Cardiac septum (tissue), 1 donor: ENCODE data around the gene APPL2. TPM values are rescaled to one million over a fixed set of nuclear protein-coding genes. Genes with fewer than 3 reads are reported as not detected.

Experiments used
- DNase-seq: peaks from one replicate; pipeline ENCODE4 v3.0.0-alpha.2; 2020; ENCODE audit warnings: low spot score
- intact Hi-C: fragments of 100-400 bp; cut with DNase I; formaldehyde crosslinking; loops from one replicate; pipeline ENCODE4 v1.14.0; 2022
- long read RNA-seq: library from polyadenylated mRNA; unstranded; transcript quantifications from one replicate; pipeline ENCODE4 v2.0.0, GENCODE V29; 2021
- total RNA-seq: library from RNA; stranded (reverse); fragmentation: NEBNext Ultra II Directional; extraction: Animal tissue kit (Norgen Biotek cat#: 25700); gene quantifications from one replicate; pipeline ENCODE4 v1.2.1, GENCODE V29; 2021
- donor health status: DM: no; HTN: no; CAD: no.

The APPL2 gene, protein sequence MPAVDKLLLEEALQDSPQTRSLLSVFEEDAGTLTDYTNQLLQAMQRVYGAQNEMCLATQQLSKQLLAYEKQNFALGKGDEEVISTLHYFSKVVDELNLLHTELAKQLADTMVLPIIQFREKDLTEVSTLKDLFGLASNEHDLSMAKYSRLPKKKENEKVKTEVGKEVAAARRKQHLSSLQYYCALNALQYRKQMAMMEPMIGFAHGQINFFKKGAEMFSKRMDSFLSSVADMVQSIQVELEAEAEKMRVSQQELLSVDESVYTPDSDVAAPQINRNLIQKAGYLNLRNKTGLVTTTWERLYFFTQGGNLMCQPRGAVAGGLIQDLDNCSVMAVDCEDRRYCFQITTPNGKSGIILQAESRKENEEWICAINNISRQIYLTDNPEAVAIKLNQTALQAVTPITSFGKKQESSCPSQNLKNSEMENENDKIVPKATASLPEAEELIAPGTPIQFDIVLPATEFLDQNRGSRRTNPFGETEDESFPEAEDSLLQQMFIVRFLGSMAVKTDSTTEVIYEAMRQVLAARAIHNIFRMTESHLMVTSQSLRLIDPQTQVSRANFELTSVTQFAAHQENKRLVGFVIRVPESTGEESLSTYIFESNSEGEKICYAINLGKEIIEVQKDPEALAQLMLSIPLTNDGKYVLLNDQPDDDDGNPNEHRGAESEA
- 15.6 TPM for total RNA-seq
- long read RNA-seq, transcript APPL2-201 (21 exons, 3,239 nt): major isoform, 23 of 47 reads
- long read RNA-seq, partial matches to known transcripts: 4 of 47 reads
- long read RNA-seq, other reads (novel, unspliced or antisense): 20 of 47 reads

DNA sequence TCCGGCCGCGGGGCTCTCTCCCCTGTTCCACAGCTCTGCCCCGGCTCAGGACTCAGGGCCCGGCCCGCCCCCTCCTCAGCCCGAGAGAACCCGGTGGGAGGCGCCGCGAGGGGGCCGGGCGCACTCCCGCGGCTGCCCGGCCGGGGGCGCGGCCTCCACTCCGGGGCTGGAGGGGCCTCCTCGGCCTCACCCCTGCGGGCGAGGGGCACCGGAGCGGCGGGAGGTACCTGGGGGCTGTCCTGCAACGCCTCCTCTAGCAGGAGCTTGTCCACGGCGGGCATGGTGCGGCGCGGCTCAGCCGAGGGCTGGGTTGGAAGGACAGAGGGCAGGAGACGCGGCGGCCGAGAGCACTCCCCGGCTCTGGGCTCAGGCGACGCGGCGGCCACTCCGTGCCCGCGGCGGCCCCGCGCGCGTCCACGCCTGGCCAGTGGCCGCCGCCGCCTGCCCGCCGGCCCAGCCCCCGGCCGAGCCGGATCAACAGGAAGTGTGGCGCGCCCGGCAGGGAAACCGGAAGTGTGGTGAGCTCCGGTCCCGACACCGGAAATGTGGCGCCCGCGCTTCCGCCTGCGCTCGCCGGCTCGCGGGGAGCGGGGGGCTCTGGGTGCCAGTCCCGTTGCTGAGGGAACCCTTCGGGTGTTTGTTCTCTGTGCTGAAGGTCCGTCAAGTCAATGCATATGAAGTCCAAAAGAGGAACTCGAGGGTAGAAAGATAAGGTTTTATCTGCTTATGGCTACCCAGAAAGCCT, at the start of gene APPL2:
TSS of gene APPL2 (minus strand) at position 443 of the 745 bp plus-strand sequence. CDS start at position 281, 162 bp downstream.
- DNase-seq: peak; percentile 95
- intact Hi-C loops: loop anchor here (5.0 kb wide), 1 partner anchor 856 kb away; no protein-coding TSS in a partner anchor

DNA sequence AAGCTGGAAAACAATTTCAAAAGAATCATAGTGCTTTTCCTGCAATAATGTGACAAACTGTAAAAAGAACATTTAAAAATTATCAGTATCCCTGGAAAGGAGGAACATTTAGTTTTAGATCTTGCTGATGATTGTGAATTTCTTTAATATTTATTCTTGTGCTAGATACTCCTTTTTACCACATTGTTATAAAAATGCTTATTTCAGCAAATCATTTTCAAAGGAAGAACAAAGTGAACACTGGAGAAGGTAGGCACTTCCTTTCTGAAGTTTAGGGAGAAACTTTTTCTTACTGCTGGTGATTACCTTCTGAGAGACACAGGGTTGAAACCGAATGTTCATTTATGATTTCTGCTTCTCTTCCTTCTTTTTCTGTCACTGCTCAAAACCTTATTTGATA, 49.4 kb upstream of the APPL2 start:
- intact Hi-C loops: no loop called here
- no peak for DNase-seq

DNA sequence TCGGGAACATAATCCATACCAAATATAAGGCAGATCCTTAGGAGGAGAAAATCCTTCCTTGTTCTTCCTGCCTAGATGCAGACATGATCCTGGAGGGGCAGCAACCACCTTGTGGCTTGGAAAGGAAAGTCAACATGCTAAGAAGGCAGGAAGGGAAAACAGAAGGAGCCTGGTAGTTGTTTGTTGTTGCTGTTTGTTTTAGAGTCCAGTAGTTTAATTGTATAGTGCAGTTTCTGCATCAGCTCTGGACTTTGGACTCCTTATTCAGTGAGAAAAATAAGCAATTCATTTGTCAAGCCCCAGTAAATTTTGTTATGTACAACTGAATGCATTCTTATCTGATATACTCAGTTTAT, 45.7 kb upstream of the APPL2 start:
- intact Hi-C loops: no loop called here
- DNase-seq: no peak

DNA sequence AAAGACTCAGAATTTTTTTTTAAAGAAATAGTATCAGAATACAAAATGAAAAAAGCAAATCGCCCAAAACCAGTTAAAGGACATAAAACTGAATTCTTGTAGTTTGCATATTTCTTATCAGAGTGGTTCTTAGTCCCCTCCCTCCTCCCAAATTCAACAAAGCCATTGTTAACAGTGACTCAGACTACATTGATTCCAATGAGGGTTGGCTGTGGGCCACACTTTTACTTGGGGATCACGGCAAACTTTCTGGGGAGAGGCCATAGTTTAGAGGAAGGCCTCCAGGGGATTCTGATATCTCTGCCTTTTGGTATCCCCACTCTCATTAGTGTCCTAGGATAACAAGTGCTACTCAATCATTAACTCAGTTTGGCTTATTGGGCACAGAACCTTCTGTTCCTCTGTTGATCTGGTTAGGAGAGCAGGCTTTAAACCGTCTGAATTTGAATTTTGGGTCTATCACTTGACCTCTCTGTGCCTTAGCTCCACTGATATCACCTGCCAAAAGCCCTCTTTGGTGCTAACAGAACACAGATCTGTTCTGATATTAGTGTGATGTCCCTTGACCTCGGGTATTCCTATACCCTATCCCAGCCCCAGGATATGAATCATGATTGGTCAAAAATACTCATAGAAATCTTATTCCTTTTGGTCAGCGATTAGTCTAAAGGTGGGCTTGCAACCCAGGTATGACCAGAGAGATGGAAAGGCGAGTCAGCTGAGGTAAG, 45.2 kb upstream of the APPL2 start:
- no peak for DNase-seq
- intact Hi-C loops: no loop called here

DNA sequence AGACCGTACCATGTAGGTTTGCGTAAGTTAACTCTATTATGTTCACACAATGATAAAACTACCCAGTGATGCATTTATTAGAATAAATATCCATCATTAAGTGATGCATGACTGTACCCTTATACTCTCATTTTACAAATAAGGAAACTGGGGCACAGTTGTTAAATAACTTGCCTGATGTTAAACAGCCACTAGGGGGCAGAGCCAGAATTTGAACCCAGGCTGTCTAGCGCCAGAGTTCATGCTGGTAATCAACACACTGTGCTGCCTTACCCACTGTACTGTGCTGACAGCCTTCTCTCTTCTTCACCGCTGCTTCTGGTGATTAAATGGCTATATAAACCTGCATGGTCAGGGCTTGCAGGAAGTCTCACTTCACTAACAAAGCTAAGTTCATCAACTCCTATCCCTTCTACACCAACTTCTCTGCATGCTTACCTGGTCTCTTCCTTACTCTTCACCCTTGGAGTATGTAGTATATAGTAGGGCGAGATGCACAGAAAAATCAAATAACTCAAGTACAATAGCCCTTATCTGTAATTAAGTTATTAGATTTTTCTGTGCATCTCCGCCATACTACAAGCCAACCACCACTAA, 43.6 kb upstream of the APPL2 start:
- DNase-seq: no peak

DNA sequence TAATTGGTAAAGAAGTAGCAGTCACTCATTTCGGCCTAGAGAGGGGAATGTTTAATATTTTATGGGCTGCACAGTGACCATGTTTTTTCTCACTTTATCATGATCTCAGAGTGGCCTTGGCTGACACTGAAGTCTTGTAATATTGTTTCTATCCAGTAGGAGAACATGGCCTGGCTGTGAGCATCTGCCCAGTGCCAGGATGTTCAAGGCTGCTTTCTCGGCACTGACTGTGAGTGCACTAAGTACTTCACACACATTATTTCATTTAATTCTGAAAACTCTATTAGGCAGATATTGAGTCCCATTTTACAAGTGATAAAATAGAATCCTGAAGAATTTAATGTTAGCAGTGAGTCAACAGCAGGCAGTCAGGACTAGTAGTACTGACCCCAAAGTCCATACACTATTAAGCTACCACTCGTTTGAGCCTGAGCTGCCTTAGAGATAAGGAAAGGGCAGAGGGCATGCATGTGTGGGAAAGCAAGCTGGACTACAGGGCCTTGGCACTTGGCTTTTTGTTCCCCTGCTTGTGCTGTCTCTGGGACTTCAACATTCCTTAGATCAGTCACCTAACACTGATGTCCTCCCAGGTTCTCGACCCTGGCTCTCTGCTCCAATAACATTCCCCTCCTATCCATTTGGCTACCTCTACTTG, 42.2 kb upstream of the APPL2 start:
- no peak for DNase-seq
- intact Hi-C loops: loop anchor here (5.0 kb wide), 1 partner anchor 104 kb away; no protein-coding TSS in a partner anchor

More for the DNA sequence above, 43.6 kb upstream of the APPL2 start:
- intact Hi-C loops: loop anchor here (5.0 kb wide), 1 partner anchor 103 kb away; no protein-coding TSS in a partner anchor

DNA sequence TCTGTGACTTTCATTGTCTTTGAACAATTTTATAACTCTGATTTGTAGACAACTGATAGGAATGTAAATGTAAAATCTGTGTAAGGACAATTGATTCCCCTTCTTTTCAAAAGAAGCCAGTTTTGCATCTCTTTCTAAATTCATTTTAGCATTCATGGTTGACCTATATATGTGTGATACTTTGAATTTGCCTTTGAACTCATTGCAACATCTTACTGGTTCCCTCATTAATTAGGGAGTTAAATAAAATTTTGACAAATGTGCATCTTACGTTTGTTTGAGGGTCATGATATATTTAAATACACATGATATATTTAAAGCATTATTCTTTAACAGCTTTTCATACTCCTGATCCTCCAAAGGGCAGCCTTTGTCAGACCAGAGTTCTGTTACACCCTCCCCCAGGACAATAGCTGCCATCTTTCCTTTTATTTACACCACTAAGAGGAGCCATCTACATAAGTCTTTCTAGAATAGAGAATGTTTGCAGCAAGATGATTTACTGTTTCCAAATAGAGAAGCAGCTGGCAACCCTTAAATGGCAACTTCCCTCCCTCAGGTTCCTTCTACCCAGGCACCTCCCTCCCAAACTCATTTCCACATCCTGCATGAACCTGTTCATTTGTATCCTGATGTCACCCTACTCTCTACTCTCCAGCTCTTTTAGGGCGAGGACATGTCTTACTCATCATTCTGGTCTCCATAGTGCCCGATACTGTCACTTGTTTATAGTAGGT, 40.2 kb upstream of the APPL2 start:
- DNase-seq: no peak
- intact Hi-C loops: loop anchor here (5.0 kb wide), 1 partner anchor 106 kb away; no protein-coding TSS in a partner anchor

DNA sequence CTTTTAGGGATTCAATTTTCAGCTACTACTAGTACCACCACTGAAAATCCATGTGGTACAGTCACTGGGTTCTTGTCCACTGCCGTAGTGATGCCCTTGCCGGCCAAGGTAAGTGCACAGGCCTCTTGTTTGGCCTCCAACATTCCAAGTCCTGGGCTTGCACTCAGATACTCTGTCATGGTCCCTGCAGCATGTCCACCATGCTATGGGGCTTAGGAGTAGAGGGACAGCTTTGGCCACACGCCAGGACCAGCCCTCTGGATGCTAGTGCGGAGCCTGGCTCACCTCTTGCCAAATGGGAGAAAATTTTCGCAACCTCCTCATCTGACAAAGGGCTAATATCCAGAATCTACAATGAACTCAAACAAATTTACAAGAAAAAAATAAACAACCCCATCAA, 38.6 kb upstream of the APPL2 start:
- intact Hi-C loops: no loop called here
- DNase-seq: no peak

DNA sequence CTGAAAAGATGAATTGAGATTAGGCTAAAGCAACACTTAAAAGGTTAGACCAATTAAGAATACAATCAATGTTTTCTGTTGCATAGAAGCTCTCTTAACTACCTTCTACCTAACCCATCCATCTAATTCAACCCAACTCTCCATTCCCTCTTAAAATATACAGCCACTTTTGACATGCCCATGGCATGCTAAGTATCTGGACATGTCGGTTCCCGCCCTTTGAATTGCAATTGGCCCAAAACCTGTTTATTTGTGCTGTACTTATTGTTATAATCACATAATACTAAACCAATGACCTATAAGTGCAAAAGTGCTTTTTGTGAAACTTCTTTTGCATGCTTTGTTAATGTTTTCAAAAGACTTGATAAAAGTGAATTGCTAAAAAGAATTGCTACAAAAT, 37.6 kb upstream of the APPL2 start:
- intact Hi-C loops: no loop called here
- DNase-seq: no peak

DNA sequence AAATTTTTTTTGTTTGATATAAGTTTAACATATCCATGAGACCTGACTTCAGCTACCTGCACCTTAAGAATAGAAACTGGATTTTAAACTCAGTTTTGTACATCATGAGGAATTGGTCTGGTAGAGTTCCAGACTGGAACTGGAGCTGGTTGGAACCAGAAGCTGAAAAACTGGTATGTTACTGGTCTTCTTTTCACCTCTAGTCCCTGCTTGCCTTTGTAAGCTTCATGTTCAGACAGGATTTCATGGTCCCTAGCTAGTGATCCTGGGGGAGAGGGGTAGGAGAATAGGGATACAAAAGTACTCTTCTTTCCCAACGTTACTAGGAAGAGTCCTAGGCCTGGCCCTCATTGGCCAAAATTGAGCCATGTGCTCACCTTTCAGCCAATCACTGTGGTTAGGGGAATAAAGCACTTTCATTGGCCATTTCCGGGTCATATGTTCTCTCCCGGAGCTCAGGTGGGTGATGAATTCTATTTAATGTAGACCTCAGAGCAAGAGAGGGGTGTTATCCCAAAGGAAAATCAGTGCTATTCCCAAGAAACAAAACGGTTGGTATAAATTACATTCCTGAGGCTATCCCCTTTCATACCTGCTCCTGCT, 36.9 kb upstream of the APPL2 start:
- no peak for DNase-seq
- intact Hi-C loops: no loop called here

DNA sequence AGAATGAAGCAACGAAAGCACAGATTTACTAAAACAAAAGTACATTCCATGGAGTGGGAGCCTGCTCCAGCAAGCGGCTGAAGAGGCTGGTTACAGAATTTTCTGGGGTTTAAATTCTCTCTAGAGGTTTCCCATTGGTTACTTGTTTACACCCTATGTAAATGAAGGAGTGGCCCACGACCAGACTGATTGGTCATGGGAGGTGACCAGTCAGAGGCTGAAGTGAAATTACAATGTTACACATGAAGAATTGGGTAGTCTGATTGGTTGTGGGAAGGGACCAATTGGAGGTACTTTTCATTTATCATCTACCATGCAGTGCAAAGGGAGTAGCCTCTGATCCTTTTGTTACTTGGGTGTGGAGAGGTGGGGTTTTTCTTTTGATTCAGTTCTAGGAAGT, 36.2 kb upstream of the APPL2 start:
- intact Hi-C loops: no loop called here
- DNase-seq: no peak

DNA sequence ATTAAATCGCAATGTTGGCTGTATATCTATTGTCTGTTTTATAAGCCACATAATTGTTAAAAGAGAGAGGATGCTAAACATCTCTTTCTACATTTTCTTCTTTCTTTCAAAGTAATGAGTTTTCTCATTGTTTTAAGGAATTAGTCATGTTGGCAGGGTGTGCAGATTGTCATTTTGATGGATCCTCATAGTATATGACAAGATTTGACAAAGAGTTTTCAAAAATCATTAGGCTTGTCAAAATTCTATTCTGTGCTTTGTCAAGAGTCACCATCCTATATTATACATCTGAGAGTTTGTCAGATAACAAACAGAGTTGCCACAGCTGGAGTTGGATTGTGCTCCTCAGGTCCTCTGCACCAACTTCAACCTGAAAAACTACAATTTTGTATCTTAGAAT, 35.4 kb upstream of the APPL2 start:
- intact Hi-C loops: no loop called here
- DNase-seq: no peak

DNA sequence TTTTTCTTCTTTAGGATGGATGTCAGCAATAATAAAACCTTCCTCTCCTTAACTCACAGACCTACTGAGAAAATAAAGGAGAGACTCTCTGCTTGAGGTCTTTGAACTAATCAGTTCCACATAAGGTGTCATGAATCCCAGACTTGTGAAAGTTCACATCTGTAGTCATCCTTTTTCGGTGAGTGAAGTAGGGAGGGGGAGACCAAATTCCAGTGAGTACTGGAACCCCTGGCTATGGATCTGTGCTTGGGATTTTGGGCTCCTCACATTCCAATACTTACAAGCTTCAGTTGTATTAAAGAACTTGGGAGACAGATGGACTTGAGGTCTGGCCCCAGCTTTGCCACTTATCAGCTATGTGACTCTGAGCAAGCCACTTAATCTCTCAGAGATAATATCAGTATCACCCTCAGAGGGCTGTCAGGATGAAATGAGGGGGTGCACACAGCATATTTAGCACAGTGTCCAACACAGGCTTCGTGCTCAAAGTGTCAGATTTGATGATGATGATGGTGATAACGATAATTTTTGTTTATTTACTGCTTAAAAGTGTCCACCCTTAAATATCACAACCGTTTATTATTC, 34.8 kb upstream of the APPL2 start:
- intact Hi-C loops: no loop called here
- no peak for DNase-seq

DNA sequence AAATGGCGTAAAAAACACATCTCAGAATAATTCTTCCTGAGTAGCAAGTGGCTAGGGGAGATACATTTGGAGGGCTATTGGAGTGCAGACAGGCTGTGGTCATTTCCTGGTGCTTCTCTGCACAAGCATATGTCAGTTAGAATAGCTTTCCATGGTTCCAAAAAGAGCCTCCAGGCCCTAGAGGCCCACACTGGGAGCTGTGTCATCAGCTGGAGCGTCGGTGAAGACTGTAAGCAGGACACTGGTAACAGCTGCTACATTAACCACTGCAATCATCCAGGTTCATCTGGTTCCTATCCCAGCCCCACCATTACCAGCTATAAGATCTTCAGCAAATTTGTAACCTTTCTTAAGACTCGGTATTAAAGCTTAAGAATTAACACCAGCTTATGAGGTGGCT, 31.7 kb upstream of the APPL2 start:
- intact Hi-C loops: no loop called here
- no peak for DNase-seq

DNA sequence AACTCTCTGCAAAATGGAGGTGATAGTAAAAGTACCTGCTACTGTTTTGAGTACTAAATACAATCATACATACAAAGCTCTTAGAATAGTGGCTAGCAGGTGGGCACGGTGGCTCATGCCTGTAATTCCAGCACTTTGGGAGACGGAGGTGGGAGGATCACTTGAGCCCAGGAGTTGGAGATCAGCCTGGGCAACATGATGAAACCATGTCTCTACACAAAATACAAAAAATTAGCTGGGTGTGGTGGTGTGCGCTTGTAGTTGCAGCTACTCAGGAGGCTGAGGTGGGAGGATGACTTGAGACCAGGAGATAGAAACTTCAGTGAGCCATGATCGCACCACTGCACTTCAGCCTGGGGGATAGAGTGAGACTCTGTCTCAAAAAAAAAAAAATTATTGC, 28.8 kb upstream of the APPL2 start:
- intact Hi-C loops: no loop called here
- no peak for DNase-seq

DNA sequence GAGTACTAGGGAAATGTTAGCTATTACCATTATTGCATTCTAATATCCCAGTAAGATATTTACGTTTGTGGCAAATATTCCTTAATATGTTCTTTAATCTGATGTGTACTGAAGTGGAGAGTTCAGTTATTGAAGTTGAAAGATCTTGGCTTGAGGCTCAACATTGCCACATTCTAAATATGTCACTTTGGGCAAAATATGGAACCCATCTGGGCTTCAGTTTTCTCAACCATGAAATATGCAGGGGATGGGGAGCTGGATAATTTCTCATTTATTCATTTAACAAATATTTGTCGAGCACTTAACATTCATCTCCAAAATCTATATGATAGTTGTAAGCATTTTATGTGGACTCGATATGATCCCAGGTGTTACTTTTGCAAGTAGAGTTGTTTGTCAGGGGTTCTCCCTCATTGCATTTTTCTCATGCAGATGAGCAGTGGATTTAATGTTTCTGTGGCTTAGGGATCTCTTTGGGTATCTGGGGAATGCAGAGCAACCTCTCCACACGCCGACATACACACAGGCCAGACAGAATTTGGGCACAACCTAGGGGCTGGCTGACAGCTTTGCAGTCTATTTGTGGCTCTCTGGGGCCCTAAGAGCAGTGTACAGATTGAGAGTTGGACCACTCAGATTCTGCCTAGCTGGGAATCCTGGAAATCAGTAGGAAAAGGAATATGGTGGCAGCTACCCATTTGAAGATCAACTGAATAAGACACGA, 26.6 kb upstream of the APPL2 start:
- intact Hi-C loops: no loop called here
- DNase-seq: no peak

DNA sequence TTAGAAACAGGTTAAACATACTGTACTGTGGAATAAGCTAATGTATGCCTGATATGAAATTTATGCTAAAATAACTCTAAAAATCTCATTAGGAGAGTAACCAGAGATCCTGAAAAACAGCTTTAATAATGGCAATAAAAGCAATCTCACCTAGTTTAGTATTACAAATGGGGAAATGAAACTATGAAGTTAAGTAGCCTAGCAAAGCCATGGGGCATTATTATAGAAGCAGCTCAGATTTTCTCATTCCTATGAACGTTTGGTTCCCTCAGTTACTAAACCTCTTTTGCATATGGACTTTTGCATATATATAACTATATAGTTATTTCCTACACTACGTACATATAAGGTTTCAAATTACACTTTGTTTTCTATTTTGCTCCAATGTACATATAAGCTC, 25.0 kb upstream of the APPL2 start:
- intact Hi-C loops: no loop called here
- DNase-seq: no peak
